OCI-LY1 (cell line): ENCODE results near the gene ROBO1.

Experiments
- H2AFZ ChIP-seq: fragments of 200-600 bp; sonication (generic), shearing (Covaris generic); 2 replicates; pipeline ENCODE4 v1.6.0; 2014; ENCODE audit warnings: antibody characterized with exemption, mild to moderate bottlenecking, low read length
- H3F3A ChIP-seq: fragments of 200-600 bp; sonication (generic), shearing (Covaris generic); 2 replicates; pipeline ENCODE4 v1.6.0; 2014; ENCODE audit warnings: mild to moderate bottlenecking, antibody characterized with exemption, low read length, moderate library complexity; ENCODE audit not compliant: insufficient read depth
- H3K27ac ChIP-seq: fragments of 200-600 bp; sonication (generic); 2 replicates; pipeline ENCODE4 v1.5.1; 2014; ENCODE audit warnings: low read length, mixed run types, mild to moderate bottlenecking, low read depth; ENCODE audit not compliant: poor library complexity, severe bottlenecking
- H3K27me3 ChIP-seq: fragments of 200-600 bp; sonication (generic); 2 replicates; pipeline ENCODE4 v1.6.0; 2014; ENCODE audit warnings: antibody characterized with exemption, mild to moderate bottlenecking, low read length, moderate library complexity; ENCODE audit not compliant: insufficient read depth
- H3K36me3 ChIP-seq: fragments of 200-600 bp; sonication (generic); 2 replicates; pipeline ENCODE4 v1.6.1; 2014; ENCODE audit warnings: mild to moderate bottlenecking, antibody characterized with exemption, low read length, moderate library complexity, mixed read lengths; ENCODE audit not compliant: insufficient read depth
- H3K4me1 ChIP-seq: fragments of 200-600 bp; sonication (generic); 2 replicates; pipeline ENCODE4 v1.5.1; 2014; ENCODE audit warnings: mild to moderate bottlenecking, low read length, moderate library complexity; ENCODE audit not compliant: insufficient read depth, severe bottlenecking
- H3K4me2 ChIP-seq: fragments of 200-600 bp; sonication (generic), shearing (Covaris generic); 2 replicates; pipeline ENCODE4 v1.6.1; 2014; ENCODE audit warnings: low read length
- H3K4me3 ChIP-seq: fragments of 200-600 bp; sonication (generic); 2 replicates; pipeline ENCODE4 v1.5.1; 2014; ENCODE audit warnings: low read length, low read depth, mild to moderate bottlenecking, mixed read lengths; ENCODE audit not compliant: poor library complexity, severe bottlenecking
- H3K79me2 ChIP-seq: fragments of 200-600 bp; shearing (Covaris generic); 2 replicates; pipeline ENCODE4 v1.6.1; 2016; ENCODE audit warnings: mixed run types, low read length, mixed read lengths; ENCODE audit not compliant: insufficient read depth
- H3K9ac ChIP-seq: fragments of 200-600 bp; sonication (generic), shearing (Covaris generic); 2 replicates; pipeline ENCODE4 v1.6.1; 2014; ENCODE audit warnings: mild to moderate bottlenecking, low read length, mixed read lengths
- H3K9me2 ChIP-seq: fragments of 200-600 bp; sonication (generic), shearing (Covaris generic); 2 replicates; pipeline ENCODE4 v1.6.1; 2014; ENCODE audit warnings: low read depth, mild to moderate bottlenecking, low read length, mixed read lengths
- H3K9me3 ChIP-seq: fragments of 200-600 bp; shearing (Covaris generic); 2 replicates; pipeline ENCODE4 v1.6.1; 2014; ENCODE audit warnings: low read length, mixed read lengths
- H4K20me1 ChIP-seq: fragments of 200-600 bp; sonication (generic), shearing (Covaris generic); 2 replicates; pipeline ENCODE4 v1.6.0; 2016; ENCODE audit warnings: mild to moderate bottlenecking, low read length; ENCODE audit not compliant: insufficient read depth
- EZH2 ChIP-seq: fragments of 200-600 bp; sonication (generic), shearing (Covaris generic); IDR thresholded peaks from 2 replicates; pipeline ENCODE4 v1.8.0; 2017; ENCODE audit warnings: borderline replicate concordance, mixed run types, mild to moderate bottlenecking, antibody characterized with exemption, low read length, moderate library complexity, mixed read lengths
- TF ChIP-seq, protein P1 (sequence below): fragments of 200-600 bp; sonication (generic), shearing (Covaris generic); IDR thresholded peaks from 2 replicates; pipeline ENCODE4 v1.5.1; 2017; ENCODE audit warnings: mild to moderate bottlenecking, antibody characterized with exemption, low read length, moderate library complexity, mixed read lengths

Gene ROBO1

DNA sequence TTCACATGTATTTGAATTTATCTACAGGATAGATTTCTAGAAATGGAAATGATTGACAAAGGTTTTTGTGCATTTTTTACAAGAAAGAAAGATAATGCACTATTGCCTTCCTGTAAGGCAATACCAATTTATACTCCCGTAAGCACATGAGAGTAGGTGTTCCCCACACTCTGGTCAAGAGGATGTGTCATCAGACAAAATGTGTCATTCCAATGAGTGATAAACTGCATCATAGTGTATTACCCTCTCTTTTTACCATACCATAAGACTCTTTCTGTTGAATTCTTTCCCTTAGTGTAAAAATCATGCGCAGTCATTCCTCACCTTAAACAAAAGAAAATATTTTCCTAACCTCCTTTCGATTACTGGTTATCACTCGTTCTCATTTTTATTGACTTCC, 251.0 kb downstream of the ROBO1 start:
- no peaks in the 10 kb centered on the region for H3K4me1 ChIP-seq
- H3K27me3 ChIP-seq, result no peaks in the 10 kb centered on the region
- TF ChIP-seq, protein P1, sequence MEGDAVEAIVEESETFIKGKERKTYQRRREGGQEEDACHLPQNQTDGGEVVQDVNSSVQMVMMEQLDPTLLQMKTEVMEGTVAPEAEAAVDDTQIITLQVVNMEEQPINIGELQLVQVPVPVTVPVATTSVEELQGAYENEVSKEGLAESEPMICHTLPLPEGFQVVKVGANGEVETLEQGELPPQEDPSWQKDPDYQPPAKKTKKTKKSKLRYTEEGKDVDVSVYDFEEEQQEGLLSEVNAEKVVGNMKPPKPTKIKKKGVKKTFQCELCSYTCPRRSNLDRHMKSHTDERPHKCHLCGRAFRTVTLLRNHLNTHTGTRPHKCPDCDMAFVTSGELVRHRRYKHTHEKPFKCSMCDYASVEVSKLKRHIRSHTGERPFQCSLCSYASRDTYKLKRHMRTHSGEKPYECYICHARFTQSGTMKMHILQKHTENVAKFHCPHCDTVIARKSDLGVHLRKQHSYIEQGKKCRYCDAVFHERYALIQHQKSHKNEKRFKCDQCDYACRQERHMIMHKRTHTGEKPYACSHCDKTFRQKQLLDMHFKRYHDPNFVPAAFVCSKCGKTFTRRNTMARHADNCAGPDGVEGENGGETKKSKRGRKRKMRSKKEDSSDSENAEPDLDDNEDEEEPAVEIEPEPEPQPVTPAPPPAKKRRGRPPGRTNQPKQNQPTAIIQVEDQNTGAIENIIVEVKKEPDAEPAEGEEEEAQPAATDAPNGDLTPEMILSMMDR, result no peak
- no peaks in the 10 kb centered on the region for H3F3A ChIP-seq
- no peak overlapping the region for H3K4me3 ChIP-seq
- H3K9me3 ChIP-seq, result no peaks in the 10 kb centered on the region
- no peak overlapping the region for H3K4me2 ChIP-seq
- no peaks in the 10 kb centered on the region for H3K79me2 ChIP-seq
- H3K27ac ChIP-seq, result no peak overlapping the region
- no peak overlapping the region for H2AFZ ChIP-seq
- no peaks in the 10 kb centered on the region for H4K20me1 ChIP-seq
- H3K9me2 ChIP-seq, result no peaks in the 10 kb centered on the region
- no peak overlapping the region for H3K9ac ChIP-seq
- no peaks in the 10 kb centered on the region for H3K36me3 ChIP-seq

DNA sequence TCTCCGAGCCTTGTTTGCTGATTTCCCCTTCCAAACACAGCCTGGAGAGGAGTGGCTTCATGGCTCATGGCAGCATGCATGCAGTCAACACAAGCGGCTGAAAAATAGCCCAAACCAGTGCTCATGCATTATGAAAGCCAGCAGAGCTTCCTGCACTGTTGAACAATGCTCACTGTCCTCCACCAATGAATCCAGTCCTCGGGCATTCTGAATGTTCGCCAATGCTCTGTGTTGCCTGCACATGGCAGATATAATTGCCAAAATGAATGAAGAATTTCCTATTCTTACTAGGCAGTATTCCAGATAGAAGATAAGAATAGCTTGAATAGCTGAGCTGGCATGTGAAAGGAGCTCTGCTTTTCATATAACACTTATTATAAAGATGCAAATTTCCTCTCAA, 252.7 kb downstream of the ROBO1 start:
- Histone ChIP-seq H3K9ac (no peak overlapping the region), H2AFZ (no peak overlapping the region; the same call in 1 of the 2 replicates)
- no peak for TF ChIP-seq EZH2
- TF ChIP-seq, protein P1, result no peak

DNA sequence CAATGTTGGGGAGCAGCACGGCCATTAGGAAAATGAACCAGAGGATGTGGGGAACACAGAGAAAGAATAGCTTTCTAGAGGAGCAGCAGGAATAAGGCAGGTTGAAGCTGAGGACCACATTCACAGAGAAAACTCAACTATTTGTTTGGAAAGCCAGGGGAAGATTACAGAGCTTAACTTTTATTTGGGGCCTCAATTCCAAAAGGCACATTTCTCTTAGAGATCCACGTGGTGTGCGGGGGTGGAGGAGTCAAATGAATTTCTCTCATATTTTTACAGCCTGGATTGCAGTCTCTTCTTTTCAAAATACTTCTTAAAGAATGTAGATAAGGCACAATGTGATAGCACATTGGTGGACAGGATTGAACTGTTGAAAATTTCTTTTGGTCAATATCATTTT, 253.7 kb downstream of the ROBO1 start:
- Histone ChIP-seq H3K27me3 (no peaks in the 10 kb centered on the region), H3K9me2 (no peaks in the 10 kb centered on the region), H3K36me3 (no peaks in the 10 kb centered on the region), H3K4me3 (no peak overlapping the region), H3F3A (no peaks in the 10 kb centered on the region), H3K4me1 (no peaks in the 10 kb centered on the region), H3K79me2 (no peaks in the 10 kb centered on the region), H3K4me2 (no peak overlapping the region), H3K27ac (no peak overlapping the region), H3K9ac (no peak overlapping the region), H4K20me1 (no peaks in the 10 kb centered on the region), H2AFZ (no peak overlapping the region), H3K9me3 (no peaks in the 10 kb centered on the region)
- TF ChIP-seq, protein P1, result no peak
- TF ChIP-seq EZH2, result no peak

More for the DNA sequence above, 252.7 kb downstream of the ROBO1 start:
- no peak overlapping the region for H3K27ac ChIP-seq
- no peak overlapping the region for H3K4me2 ChIP-seq
- no peaks in the 10 kb centered on the region for H3K4me1 ChIP-seq
- H3K36me3 ChIP-seq, result no peaks in the 10 kb centered on the region
- H3K9me3 ChIP-seq, result no peaks in the 10 kb centered on the region
- no peaks in the 10 kb centered on the region for H3K27me3 ChIP-seq
- no peaks in the 10 kb centered on the region for H3K9me2 ChIP-seq
- no peaks in the 10 kb centered on the region for H3K79me2 ChIP-seq
- H3K4me3 ChIP-seq, result no peak overlapping the region
- H3F3A ChIP-seq, result no peaks in the 10 kb centered on the region
- H4K20me1 ChIP-seq, result no peaks in the 10 kb centered on the region
